Measurements from ENCODE around the gene FTO. TPM values are rescaled to one million over a fixed set of nuclear protein-coding genes. Genes with fewer than 3 reads are reported as not detected.
"Not testable (repeated sequence)": the region's sequence is repeated elsewhere in the genome, so short reads cannot be mapped to it uniquely, and the experiment has no call there.

Gene FTO
- total RNA-seq, 2 donors from 2014 or later: 44.0 to 51.5 TPM

GRCh38 chr16:53836142-53836541 is 132.2 kb downstream of the FTO start:
- no peak overlapping the region for H3K27ac Mint-ChIP-seq
- H3K4me1 Mint-ChIP-seq (ENCODE audit: low read depth): peaks cover 9% of the 10 kb centered on the region
- H3K9me3 Mint-ChIP-seq: peaks cover 0 to 5% of the 10 kb centered on the region in 2 donors

GRCh38 chr16:53836680-53837079 is 132.7 kb downstream of the FTO start:
- H3K36me3 Mint-ChIP-seq (ENCODE audit: insufficient read depth in 2 of 2): peaks cover 4 to 6% of the 10 kb centered on the region in 2 donors
- DNase-seq: no peak
- H3K4me3 Mint-ChIP-seq: no peak overlapping the region
- peaks cover 0 to 5% of the 10 kb centered on the region in 2 donors for H3K9me3 Mint-ChIP-seq
- no peak overlapping the region for H3K27ac Mint-ChIP-seq
- H3K27me3 Mint-ChIP-seq (ENCODE audit: low read depth): no peaks in the 10 kb centered on the region
- ATAC-seq (replicated peaks in 1 of 2): no peak
- H3K4me1 Mint-ChIP-seq (ENCODE audit: low read depth): peaks cover 9% of the 10 kb centered on the region

More at GRCh38 chr16:53836142-53836541, 132.2 kb downstream of the FTO start:
- Mint-ChIP-seq H3K27me3 (ENCODE audit: low read depth) (no peaks in the 10 kb centered on the region), H3K4me3 (no peak overlapping the region), H3K36me3 (ENCODE audit: insufficient read depth in 2 of 2) (peaks cover 4 to 6% of the 10 kb centered on the region in 2 donors)
- DNase-seq (no peak), ATAC-seq (replicated peaks in 1 of 2) (no peak)

- Mint-ChIP-seq H3K4me1 (ENCODE audit: low read depth) (peaks cover 9% of the 10 kb centered on the region), H3K27ac (no peak overlapping the region), H3K36me3 (ENCODE audit: insufficient read depth in 2 of 2) (peaks cover 4 to 6% of the 10 kb centered on the region in 2 donors), H3K27me3 (ENCODE audit: low read depth) (no peaks in the 10 kb centered on the region), H3K9me3 (peaks cover 0 to 5% of the 10 kb centered on the region in 2 donors), H3K4me3 (no peak overlapping the region)
- DNase-seq (no peak), ATAC-seq (replicated peaks in 1 of 2) (no peak)
These were observed 133.5 kb downstream of the FTO start for GRCh38 chr16:53837426-53837825.

- no peak for DNase-seq
- no peaks in the 10 kb centered on the region for H3K27me3 Mint-ChIP-seq (ENCODE audit: low read depth)
- H3K4me1 Mint-ChIP-seq (ENCODE audit: low read depth): peaks cover 13% of the 10 kb centered on the region
- no peak overlapping the region for H3K4me3 Mint-ChIP-seq
- peaks cover 0 to 5% of the 10 kb centered on the region in 2 donors for H3K9me3 Mint-ChIP-seq
- ATAC-seq (replicated peaks in 1 of 2): no peak
- H3K27ac Mint-ChIP-seq: no peak overlapping the region
- peaks cover 2 to 6% of the 10 kb centered on the region in 2 donors for H3K36me3 Mint-ChIP-seq (ENCODE audit: insufficient read depth in 2 of 2)
These were observed 135.2 kb downstream of the FTO start for GRCh38 chr16:53839150-53839549.

- H3K27me3 Mint-ChIP-seq (ENCODE audit: low read depth): no peaks in the 10 kb centered on the region
- H3K4me1 Mint-ChIP-seq (ENCODE audit: low read depth): peaks cover 23% of the 10 kb centered on the region
- no peak overlapping the region for H3K4me3 Mint-ChIP-seq
- peaks cover 2 to 4% of the 10 kb centered on the region in 2 donors for H3K36me3 Mint-ChIP-seq (ENCODE audit: insufficient read depth in 2 of 2)
- peaks cover 0 to 2% of the 10 kb centered on the region in 2 donors for H3K9me3 Mint-ChIP-seq
- no peak overlapping the region for H3K27ac Mint-ChIP-seq
- peak in 1 of 2 donors; percentile 32 for ATAC-seq (replicated peaks in 1 of 2)
- DNase-seq: no peak
These were observed 136.5 kb downstream of the FTO start for GRCh38 chr16:53840456-53840855.

GRCh38 chr16:53841884-53842283 is 137.9 kb downstream of the FTO start:
- no peaks in the 10 kb centered on the region for H3K27me3 Mint-ChIP-seq (ENCODE audit: low read depth)
- H3K4me3 Mint-ChIP-seq: no peak overlapping the region
- ATAC-seq (replicated peaks in 1 of 2) (no peak), DNase-seq (no peak)
- H3K27ac Mint-ChIP-seq: no peak overlapping the region
- no peaks in the 10 kb centered on the region for H3K9me3 Mint-ChIP-seq
- H3K36me3 Mint-ChIP-seq (ENCODE audit: insufficient read depth in 2 of 2): peaks cover 0 to 4% of the 10 kb centered on the region in 2 donors
- peaks cover 26% of the 10 kb centered on the region for H3K4me1 Mint-ChIP-seq (ENCODE audit: low read depth)

GRCh38 chr16:53843084-53843483 is 139.1 kb downstream of the FTO start:
- DNase-seq (no peak), ATAC-seq (replicated peaks in 1 of 2) (peak; percentile 29 to 77)
- Mint-ChIP-seq H3K27ac (no peak overlapping the region), H3K4me3 (no peak overlapping the region), H3K9me3 (no peaks in the 10 kb centered on the region), H3K27me3 (ENCODE audit: low read depth) (no peaks in the 10 kb centered on the region), H3K36me3 (ENCODE audit: insufficient read depth in 2 of 2) (peaks cover under 1 to 2% of the 10 kb centered on the region in 2 donors), H3K4me1 (ENCODE audit: low read depth) (peaks cover 18% of the 10 kb centered on the region)

- peaks cover 1 to 2% of the 10 kb centered on the region in 2 donors for H3K36me3 Mint-ChIP-seq (ENCODE audit: insufficient read depth in 2 of 2)
- H3K4me3 Mint-ChIP-seq: peak overlapping the region in 1 of 2 donors; percentile 29
- peak overlapping the region; percentile 48 for H3K27ac Mint-ChIP-seq
- H3K4me1 Mint-ChIP-seq (ENCODE audit: low read depth): peaks cover 28% of the 10 kb centered on the region
- H3K27me3 Mint-ChIP-seq (ENCODE audit: low read depth): no peaks in the 10 kb centered on the region
- no peaks in the 10 kb centered on the region for H3K9me3 Mint-ChIP-seq
- ATAC-seq (replicated peaks in 1 of 2) (no peak), DNase-seq (no peak)
These were observed 140.8 kb downstream of the FTO start for GRCh38 chr16:53844804-53845203.

GRCh38 chr16:53846549-53846948 is 142.6 kb downstream of the FTO start:
- not testable (repeated sequence) for H3K4me3 Mint-ChIP-seq; DNase-seq; H3K9me3 Mint-ChIP-seq; ATAC-seq (replicated peaks in 1 of 2); H3K27ac Mint-ChIP-seq; H3K36me3 Mint-ChIP-seq (ENCODE audit: insufficient read depth in 2 of 2); H3K27me3 Mint-ChIP-seq (ENCODE audit: low read depth)
- peaks cover 28% of the 10 kb centered on the region for H3K4me1 Mint-ChIP-seq (ENCODE audit: low read depth)

GRCh38 chr16:53846971-53847370 is 143.0 kb downstream of the FTO start:
- Mint-ChIP-seq H3K27me3 (ENCODE audit: low read depth) (no peaks in the 10 kb centered on the region), H3K36me3 (ENCODE audit: insufficient read depth in 2 of 2) (peaks cover 1 to 2% of the 10 kb centered on the region in 2 donors), H3K27ac (no peak overlapping the region), H3K9me3 (no peaks in the 10 kb centered on the region), H3K4me3 (no peak overlapping the region), H3K4me1 (ENCODE audit: low read depth) (peaks cover 28% of the 10 kb centered on the region)
- ATAC-seq (replicated peaks in 1 of 2): no peak
- no peak for DNase-seq

GRCh38 chr16:53848277-53848942 is 144.5 kb downstream of the FTO start:
- Mint-ChIP-seq H3K27ac (no peak overlapping the region), H3K36me3 (ENCODE audit: insufficient read depth in 2 of 2) (peaks cover 1 to 2% of the 10 kb centered on the region in 2 donors), H3K9me3 (no peaks in the 10 kb centered on the region), H3K4me1 (ENCODE audit: low read depth) (peaks cover 24% of the 10 kb centered on the region), H3K4me3 (no peak overlapping the region), H3K27me3 (ENCODE audit: low read depth) (no peaks in the 10 kb centered on the region)
- no peak for ATAC-seq (replicated peaks in 1 of 2)
- no peak for DNase-seq

- peaks cover 24% of the 10 kb centered on the region for H3K4me1 Mint-ChIP-seq (ENCODE audit: low read depth)
- no peaks in the 10 kb centered on the region for H3K27me3 Mint-ChIP-seq (ENCODE audit: low read depth)
- no peaks in the 10 kb centered on the region for H3K9me3 Mint-ChIP-seq
- ATAC-seq (replicated peaks in 1 of 2) (no peak), DNase-seq (no peak)
- H3K4me3 Mint-ChIP-seq: no peak overlapping the region
- peaks cover 1 to 2% of the 10 kb centered on the region in 2 donors for H3K36me3 Mint-ChIP-seq (ENCODE audit: insufficient read depth in 2 of 2)
- no peak overlapping the region for H3K27ac Mint-ChIP-seq
These were observed 145.0 kb downstream of the FTO start for GRCh38 chr16:53848950-53849349.

- H3K4me1 Mint-ChIP-seq (ENCODE audit: low read depth): peaks cover 22% of the 10 kb centered on the region
- ATAC-seq (replicated peaks in 1 of 2) (no peak), DNase-seq (no peak)
- H3K27me3 Mint-ChIP-seq (ENCODE audit: low read depth): no peaks in the 10 kb centered on the region
- no peaks in the 10 kb centered on the region for H3K9me3 Mint-ChIP-seq
- peaks cover 2 to 5% of the 10 kb centered on the region in 2 donors for H3K36me3 Mint-ChIP-seq (ENCODE audit: insufficient read depth in 2 of 2)
- H3K4me3 Mint-ChIP-seq: no peak overlapping the region
- no peak overlapping the region for H3K27ac Mint-ChIP-seq
These were observed 145.6 kb downstream of the FTO start for GRCh38 chr16:53849585-53849984.

- no peak overlapping the region for H3K27ac Mint-ChIP-seq
- H3K27me3 Mint-ChIP-seq (ENCODE audit: low read depth): no peaks in the 10 kb centered on the region
- H3K9me3 Mint-ChIP-seq: no peaks in the 10 kb centered on the region
- peaks cover 18% of the 10 kb centered on the region for H3K4me1 Mint-ChIP-seq (ENCODE audit: low read depth)
- H3K36me3 Mint-ChIP-seq (ENCODE audit: insufficient read depth in 2 of 2): peaks cover 2 to 7% of the 10 kb centered on the region in 2 donors
- H3K4me3 Mint-ChIP-seq: no peak overlapping the region
- ATAC-seq (replicated peaks in 1 of 2) (no peak), DNase-seq (no peak)
These were observed 146.0 kb downstream of the FTO start for GRCh38 chr16:53849994-53850393.
